Neural cell (in vitro differentiated cells): ENCODE data around the gene APBB2.

ENCODE experiments used
- CTCF ChIP-seq: fragments of 450-650 bp; IDR thresholded peaks from 2 replicates; pipeline ENCODE4 v1.5.1; 2014; ENCODE audit warnings: antibody characterized with exemption, mild to moderate bottlenecking, moderate library complexity; ENCODE audit not compliant: poor library complexity, severe bottlenecking
- EP300 ChIP-seq: fragments of 450-650 bp; conservative IDR thresholded peaks from 2 replicates; pipeline ENCODE4 v1.6.1; 2014; ENCODE audit warnings: antibody characterized with exemption, mild to moderate bottlenecking, moderate library complexity; ENCODE audit not compliant: poor library complexity, severe bottlenecking
- EZH2 ChIP-seq: fragments of 200-600, 300-800 bp; shearing (Covaris generic), sonication (generic); IDR thresholded peaks from 2 replicates; pipeline ENCODE4 v1.6.1; 2014; ENCODE audit warnings: antibody characterized with exemption, low read length, borderline replicate concordance, mild to moderate bottlenecking; ENCODE audit not compliant: insufficient read depth, poor library complexity, severe bottlenecking
- MXI1 ChIP-seq: fragments of 450-650 bp; conservative IDR thresholded peaks from 2 replicates; pipeline ENCODE4 v1.6.1; 2014; ENCODE audit warnings: antibody characterized with exemption, mild to moderate bottlenecking; ENCODE audit not compliant: poor library complexity, severe bottlenecking
- POLR2AphosphoS5 ChIP-seq: IDR thresholded peaks from 2 replicates; pipeline ENCODE4 v1.6.1; 2012
- RAD21 ChIP-seq: fragments of 450-650 bp; conservative IDR thresholded peaks from 2 replicates; pipeline ENCODE4 v1.6.1; 2014; ENCODE audit warnings: antibody characterized with exemption, mild to moderate bottlenecking, moderate library complexity
- SMC3 ChIP-seq: fragments of 450-650 bp; conservative IDR thresholded peaks from 2 replicates; pipeline ENCODE4 v1.6.1; 2014; ENCODE audit warnings: antibody characterized with exemption, mild to moderate bottlenecking, moderate library complexity; ENCODE audit not compliant: poor library complexity
- TAF1 ChIP-seq: IDR thresholded peaks from 2 replicates; pipeline ENCODE4 v1.6.1; 2012; ENCODE audit warnings: low read depth

- no peak for TF ChIP-seq CTCF
- TF ChIP-seq EZH2, result no peak
- no peak for TF ChIP-seq SMC3
- no peak for TF ChIP-seq TAF1
- no peak for TF ChIP-seq POLR2AphosphoS5
- no peak for TF ChIP-seq RAD21
- no peak for TF ChIP-seq EP300
- no peak for TF ChIP-seq MXI1
Observed at GRCh38 chr4:40804598-40804997, 409.7 kb downstream of the APBB2 start.
